MM.1S (cell line): ENCODE measurements around the gene RNF126.

Experiments
- DNase-seq: peaks from one replicate; pipeline ENCODE4 v3.0.0-alpha.2; 2015
- H2AFZ ChIP-seq: fragments of 300-600 bp; sonication (generic); 2 replicates; pipeline ENCODE4 v1.6.0; 2016; ENCODE audit warnings: antibody characterized with exemption, low read length
- H3F3A ChIP-seq: fragments of 300-600 bp; sonication (generic); 2 replicates; pipeline ENCODE4 v1.6.1; 2016; ENCODE audit warnings: mild to moderate bottlenecking, antibody characterized with exemption, low read length, moderate library complexity, mixed read lengths; ENCODE audit not compliant: insufficient read depth
- H3K27ac ChIP-seq: fragments of 300-600 bp; sonication (generic); 2 replicates; pipeline ENCODE4 v1.5.1; 2016; ENCODE audit warnings: mild to moderate bottlenecking, low read length
- H3K27me3 ChIP-seq: fragments of 300-600 bp; sonication (generic); replicated peaks from 2 replicates; pipeline ENCODE4 v1.6.0; 2016; ENCODE audit warnings: low read length; ENCODE audit not compliant: insufficient read depth
- H3K36me3 ChIP-seq: fragments of 300-600 bp; sonication (generic); replicated peaks from 2 replicates; pipeline ENCODE4 v1.6.1; 2016; ENCODE audit warnings: mild to moderate bottlenecking, low read length, mixed read lengths; ENCODE audit not compliant: insufficient read depth
- H3K4me1 ChIP-seq: fragments of 300-600 bp; sonication (generic); 2 replicates; pipeline ENCODE4 v1.6.1; 2016; ENCODE audit warnings: low read length, mixed read lengths
- H3K4me2 ChIP-seq: fragments of 300-600 bp; sonication (generic); 2 replicates; pipeline ENCODE4 v1.6.0; 2016; ENCODE audit warnings: low read depth, low read length
- H3K4me3 ChIP-seq: fragments of 300-600 bp; sonication (generic); 2 replicates; pipeline ENCODE4 v1.5.1; 2016; ENCODE audit warnings: low read length, mixed read lengths
- H3K79me2 ChIP-seq: fragments of 300-600 bp; sonication (generic); 2 replicates; pipeline ENCODE4 v1.6.1; 2016; ENCODE audit warnings: mixed run types, low read length, mixed read lengths
- H3K9ac ChIP-seq: fragments of 300-600 bp; sonication (generic); 2 replicates; pipeline ENCODE4 v1.6.1; 2016; ENCODE audit warnings: low read length, mixed read lengths
- H3K9me2 ChIP-seq: fragments of 300-600 bp; sonication (generic); replicated peaks from 2 replicates; pipeline ENCODE4 v1.6.1; 2016; ENCODE audit warnings: mild to moderate bottlenecking, low read length, mixed read lengths; ENCODE audit not compliant: insufficient read depth
- H3K9me3 ChIP-seq: fragments of 300-600 bp; sonication (generic); replicated peaks from 2 replicates; pipeline ENCODE4 v1.6.1; 2016; ENCODE audit warnings: mild to moderate bottlenecking, low read length, mixed read lengths; ENCODE audit not compliant: insufficient read depth
- H4K20me1 ChIP-seq: fragments of 300-600 bp; sonication (generic); 2 replicates; pipeline ENCODE4 v1.6.1; 2016; ENCODE audit warnings: mild to moderate bottlenecking, low read length, moderate library complexity, mixed read lengths; ENCODE audit not compliant: insufficient read depth
- EZH2 ChIP-seq: fragments of 300-600 bp; sonication (generic); optimal IDR thresholded peaks from 2 replicates; pipeline ENCODE3; 2017; ENCODE audit warnings: low read depth, mild to moderate bottlenecking, antibody characterized with exemption, low read length, mixed read lengths
- EZH2phosphoT487 ChIP-seq: fragments of 300-600 bp; sonication (generic); IDR thresholded peaks from 2 replicates; pipeline ENCODE4 v1.6.1; 2018; ENCODE audit warnings: antibody characterized with exemption, low read length
- TF ChIP-seq, protein P1 (sequence below): fragments of 300-600 bp; sonication (generic); IDR thresholded peaks from 2 replicates; pipeline ENCODE4 v1.5.1; 2016; ENCODE audit warnings: antibody characterized with exemption, low read length, mixed read lengths

The RNF126 gene

DNA sequence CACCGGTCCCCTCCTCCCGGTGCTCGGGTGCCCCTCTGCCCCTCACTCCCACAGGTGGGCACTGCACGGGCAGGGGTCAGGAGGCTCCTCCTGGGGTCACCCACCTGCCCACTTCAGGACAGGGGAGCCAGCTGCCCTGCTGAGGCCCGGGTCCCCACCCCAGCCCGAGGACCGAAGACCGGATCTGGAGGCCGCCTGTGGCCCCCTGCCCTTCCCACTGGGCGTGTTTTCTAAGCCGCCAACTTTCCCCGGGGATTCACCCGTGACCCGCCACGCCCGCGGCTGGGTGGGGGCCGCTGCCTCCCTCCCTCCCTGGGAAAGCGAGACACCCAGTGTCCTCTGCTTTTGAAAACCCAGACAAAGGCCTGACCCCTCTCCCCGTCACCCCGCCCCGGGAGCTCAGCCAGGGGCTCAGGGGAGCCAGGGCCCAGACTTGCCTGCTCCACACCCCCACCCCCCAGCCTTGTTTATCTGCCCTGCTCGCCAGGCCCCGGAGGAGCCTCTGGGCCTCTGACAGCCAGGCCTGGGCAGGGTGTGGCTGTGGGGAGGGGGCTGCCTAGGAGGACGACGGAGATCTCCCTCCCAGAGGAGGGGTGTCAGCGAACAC, 47.1 kb upstream of the RNF126 start:
- H3K27ac ChIP-seq, result no peak overlapping the region
- DNase-seq, result no peak
- H3K4me2 ChIP-seq, result no peak overlapping the region
- H4K20me1 ChIP-seq, result no peaks in the 10 kb centered on the region
- H3F3A ChIP-seq, result no peaks in the 10 kb centered on the region
- no peaks in the 10 kb centered on the region for H3K9me2 ChIP-seq
- no peak overlapping the region for H3K9ac ChIP-seq
- TF ChIP-seq EZH2phosphoT487, result no peak
- TF ChIP-seq EZH2, result no peak
- TF ChIP-seq, protein P1, sequence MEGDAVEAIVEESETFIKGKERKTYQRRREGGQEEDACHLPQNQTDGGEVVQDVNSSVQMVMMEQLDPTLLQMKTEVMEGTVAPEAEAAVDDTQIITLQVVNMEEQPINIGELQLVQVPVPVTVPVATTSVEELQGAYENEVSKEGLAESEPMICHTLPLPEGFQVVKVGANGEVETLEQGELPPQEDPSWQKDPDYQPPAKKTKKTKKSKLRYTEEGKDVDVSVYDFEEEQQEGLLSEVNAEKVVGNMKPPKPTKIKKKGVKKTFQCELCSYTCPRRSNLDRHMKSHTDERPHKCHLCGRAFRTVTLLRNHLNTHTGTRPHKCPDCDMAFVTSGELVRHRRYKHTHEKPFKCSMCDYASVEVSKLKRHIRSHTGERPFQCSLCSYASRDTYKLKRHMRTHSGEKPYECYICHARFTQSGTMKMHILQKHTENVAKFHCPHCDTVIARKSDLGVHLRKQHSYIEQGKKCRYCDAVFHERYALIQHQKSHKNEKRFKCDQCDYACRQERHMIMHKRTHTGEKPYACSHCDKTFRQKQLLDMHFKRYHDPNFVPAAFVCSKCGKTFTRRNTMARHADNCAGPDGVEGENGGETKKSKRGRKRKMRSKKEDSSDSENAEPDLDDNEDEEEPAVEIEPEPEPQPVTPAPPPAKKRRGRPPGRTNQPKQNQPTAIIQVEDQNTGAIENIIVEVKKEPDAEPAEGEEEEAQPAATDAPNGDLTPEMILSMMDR, result no peak
- no peak overlapping the region for H2AFZ ChIP-seq
- H3K36me3 ChIP-seq, result no peaks in the 10 kb centered on the region
- H3K27me3 ChIP-seq, result peaks cover 87% of the 10 kb centered on the region
- H3K9me3 ChIP-seq, result no peaks in the 10 kb centered on the region
- H3K79me2 ChIP-seq, result no peaks in the 10 kb centered on the region
- H3K4me1 ChIP-seq, result no peaks in the 10 kb centered on the region
- no peak overlapping the region for H3K4me3 ChIP-seq

DNA sequence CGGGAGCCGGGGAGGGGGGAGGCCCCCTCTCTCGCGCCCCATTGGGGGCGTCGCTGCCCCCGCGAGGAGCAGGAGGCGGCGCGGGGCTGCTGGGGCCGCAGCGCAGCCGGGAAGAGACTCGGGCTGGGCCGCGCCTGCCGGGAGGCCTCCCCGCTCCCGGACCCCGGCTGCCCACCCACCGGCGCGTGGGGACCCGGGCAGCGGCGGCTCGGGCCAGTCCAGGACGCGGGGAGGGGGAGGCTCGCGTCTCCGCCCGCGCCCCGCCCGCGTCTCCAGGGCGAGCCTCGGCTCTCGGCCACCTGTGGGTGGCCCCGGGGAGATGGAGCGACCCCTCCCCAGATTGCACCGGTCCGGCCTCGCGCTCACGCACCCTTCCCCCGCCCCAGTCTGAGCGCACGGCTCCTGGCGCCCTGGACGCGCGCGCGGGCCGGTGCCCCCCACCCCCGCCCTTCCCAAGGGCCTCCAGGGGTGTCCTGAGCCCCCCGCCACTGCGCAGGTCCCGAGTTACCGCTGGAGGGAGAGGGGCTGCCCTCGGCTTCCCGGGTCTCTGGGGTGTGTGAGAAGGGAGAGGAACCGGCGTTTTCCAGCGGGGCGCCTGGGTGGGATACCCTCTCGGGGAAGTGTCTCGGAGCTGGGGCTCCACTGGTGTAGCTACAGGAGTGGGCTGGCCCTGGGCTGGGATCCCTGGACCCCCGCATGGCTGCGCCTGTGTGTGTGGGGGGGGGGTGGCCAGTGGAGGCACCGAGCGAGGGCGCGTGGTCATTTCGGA, 46.4 kb upstream of the RNF126 start:
- no peak overlapping the region for H2AFZ ChIP-seq
- no peak overlapping the region for H3K4me3 ChIP-seq
- H3K4me1 ChIP-seq, result no peaks in the 10 kb centered on the region
- no peak for DNase-seq
- no peaks in the 10 kb centered on the region for H3K9me2 ChIP-seq
- no peaks in the 10 kb centered on the region for H3K79me2 ChIP-seq
- H3F3A ChIP-seq, result no peaks in the 10 kb centered on the region
- no peak overlapping the region for H3K27ac ChIP-seq
- no peak overlapping the region for H3K4me2 ChIP-seq
- H3K9ac ChIP-seq, result no peak overlapping the region
- H3K36me3 ChIP-seq, result no peaks in the 10 kb centered on the region
- no peaks in the 10 kb centered on the region for H4K20me1 ChIP-seq
- no peak for TF ChIP-seq EZH2
- TF ChIP-seq EZH2phosphoT487, result no peak
- TF ChIP-seq, protein P1, result no peak
- H3K9me3 ChIP-seq, result no peaks in the 10 kb centered on the region
- H3K27me3 ChIP-seq, result peaks cover 87% of the 10 kb centered on the region

DNA sequence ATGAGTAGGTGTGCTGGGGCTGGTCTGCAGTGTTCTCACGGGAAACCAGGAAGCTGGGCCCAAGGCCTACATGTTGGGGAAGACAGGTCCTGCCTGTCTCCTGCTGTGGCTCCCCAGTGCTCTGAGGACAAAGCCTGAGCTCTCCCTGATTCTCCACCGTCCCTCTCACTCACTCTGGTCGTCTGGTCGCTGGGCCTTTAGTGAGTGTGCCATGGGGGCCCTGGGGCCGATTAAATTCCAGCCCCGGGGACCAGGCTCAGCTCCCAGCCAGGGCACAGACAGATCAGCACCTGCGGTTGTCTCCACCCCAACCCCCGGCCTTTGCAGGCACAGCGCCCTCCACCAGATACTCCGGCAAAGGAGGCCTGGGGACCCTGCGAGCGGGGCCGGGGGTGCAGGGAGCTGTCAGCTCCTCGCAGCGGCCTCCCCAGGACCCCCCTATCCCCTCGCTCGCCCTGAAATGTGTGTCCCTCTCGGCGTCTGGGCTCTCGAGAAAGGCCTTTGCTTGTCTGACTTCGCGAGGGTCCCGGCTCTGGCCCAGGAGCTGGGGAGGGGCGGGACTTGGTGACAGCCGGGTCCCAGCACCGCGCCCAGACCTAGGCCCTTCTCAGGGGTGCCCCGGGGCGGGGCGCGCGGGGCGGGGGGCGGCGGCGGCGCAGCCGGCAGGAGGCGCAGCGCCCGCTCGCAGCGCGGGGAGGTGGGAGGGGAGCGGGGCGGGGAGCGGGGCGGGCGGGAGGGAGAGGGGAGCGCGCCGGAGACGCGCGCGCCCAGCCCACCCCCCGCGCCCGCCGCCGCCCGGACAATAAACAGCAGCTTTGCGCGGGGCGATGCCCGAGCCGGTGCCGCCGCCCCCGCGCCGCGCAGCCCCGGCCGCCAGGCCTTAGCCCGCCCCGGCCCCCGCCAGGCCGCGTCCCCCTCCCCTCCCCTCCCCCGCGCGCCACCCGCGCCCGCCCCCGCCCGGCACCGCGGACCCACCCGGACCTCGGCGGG, 45.4 kb upstream of the RNF126 start, which contains the start of gene PALM:
Gene PALM (plus strand): TSS at position 782 of the 990 bp plus-strand sequence. CDS start 212 bp downstream, outside the sequence.
- Histone ChIP-seq H2AFZ (no peak within 1 kb of the TSS), H3K9ac (no peak within 1 kb of the TSS), H3K4me3 (no peak within 1 kb of the TSS), H3K9me3 (no peaks in the 10 kb centered on the region), H3K27ac (no peak within 1 kb of the TSS), H3K4me1 (no peaks in the 10 kb centered on the region), H4K20me1 (no peaks in the 10 kb centered on the region), H3K36me3 (no peaks in the 10 kb centered on the region), H3K27me3 (peaks cover 87% of the 10 kb centered on the region), H3F3A (no peaks in the 10 kb centered on the region), H3K9me2 (no peaks in the 10 kb centered on the region), H3K79me2 (no peaks in the 10 kb centered on the region), H3K4me2 (no peak within 1 kb of the TSS)
- TF ChIP-seq, protein P1, result no peak
- TF ChIP-seq EZH2 (no peak), EZH2phosphoT487 (no peak)
- no peak for DNase-seq
